ENCODE measurements around the gene IKZF2.

DNA sequence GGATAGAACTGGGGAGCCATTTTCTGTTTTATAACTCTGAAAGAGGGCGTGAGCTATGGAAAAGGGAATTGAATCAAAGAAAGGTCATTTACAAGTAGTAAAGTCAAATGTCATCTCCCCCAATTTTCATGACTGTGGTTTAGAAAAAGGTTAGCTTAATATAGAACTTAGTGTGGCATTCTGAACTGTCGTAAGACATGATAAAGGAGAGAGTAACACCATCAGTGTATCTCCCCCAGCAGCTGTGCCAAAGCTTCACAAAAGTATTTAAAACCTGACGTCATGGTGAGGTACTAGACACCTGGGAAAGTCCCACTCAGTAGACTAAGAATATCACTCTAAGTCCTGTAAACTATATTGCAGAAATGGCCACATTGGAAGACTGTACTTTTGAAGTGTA, 5.8 kb upstream of the IKZF2 start:
- no peak for TF ChIP-seq POLR2AphosphoS5 (IDR thresholded peaks at IDR 0.05)
- TF ChIP-seq, protein P1, sequence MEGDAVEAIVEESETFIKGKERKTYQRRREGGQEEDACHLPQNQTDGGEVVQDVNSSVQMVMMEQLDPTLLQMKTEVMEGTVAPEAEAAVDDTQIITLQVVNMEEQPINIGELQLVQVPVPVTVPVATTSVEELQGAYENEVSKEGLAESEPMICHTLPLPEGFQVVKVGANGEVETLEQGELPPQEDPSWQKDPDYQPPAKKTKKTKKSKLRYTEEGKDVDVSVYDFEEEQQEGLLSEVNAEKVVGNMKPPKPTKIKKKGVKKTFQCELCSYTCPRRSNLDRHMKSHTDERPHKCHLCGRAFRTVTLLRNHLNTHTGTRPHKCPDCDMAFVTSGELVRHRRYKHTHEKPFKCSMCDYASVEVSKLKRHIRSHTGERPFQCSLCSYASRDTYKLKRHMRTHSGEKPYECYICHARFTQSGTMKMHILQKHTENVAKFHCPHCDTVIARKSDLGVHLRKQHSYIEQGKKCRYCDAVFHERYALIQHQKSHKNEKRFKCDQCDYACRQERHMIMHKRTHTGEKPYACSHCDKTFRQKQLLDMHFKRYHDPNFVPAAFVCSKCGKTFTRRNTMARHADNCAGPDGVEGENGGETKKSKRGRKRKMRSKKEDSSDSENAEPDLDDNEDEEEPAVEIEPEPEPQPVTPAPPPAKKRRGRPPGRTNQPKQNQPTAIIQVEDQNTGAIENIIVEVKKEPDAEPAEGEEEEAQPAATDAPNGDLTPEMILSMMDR (IDR thresholded peaks at IDR 0.05 in 8 of 11, conservative IDR thresholded peaks at IDR 0.05 in 3 of 11), result no peak

Data from spleen (tissue), 7 donors.